HuH-7.5 (cell line): ENCODE results near the gene OR2J2.
"Not testable (repeated sequence)": the region's sequence is repeated elsewhere in the genome, so short reads cannot be mapped to it uniquely, and the experiment has no call there.

Experiments
- DNase-seq: peaks from one replicate; pipeline ENCODE4 v3.0.0; 2011; ENCODE audit warnings: low spot score

OR2J2 gene

DNA sequence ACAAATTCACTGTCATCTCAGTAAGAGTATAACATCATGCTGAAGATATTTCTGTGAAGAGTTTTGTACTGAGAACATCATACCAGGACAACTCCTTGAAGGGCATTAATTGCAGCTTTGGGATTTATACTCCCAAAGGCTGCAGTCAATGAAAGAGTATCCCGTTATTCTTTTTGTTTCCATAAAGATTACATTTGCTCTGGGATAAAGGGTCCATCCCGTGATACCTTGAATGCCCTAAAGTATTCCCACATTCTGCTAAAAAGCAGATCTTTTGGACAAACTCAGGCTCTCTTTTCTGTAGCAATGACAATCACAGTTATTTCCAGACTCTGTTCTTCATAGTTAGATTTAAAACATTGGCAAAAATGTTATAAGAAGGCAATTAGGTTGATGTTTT, at the start of gene OR2J2:
OR2J2 (plus strand) TSS at position 301 of the 400 bp plus-strand sequence. CDS start 2,729 bp downstream, outside the sequence.
- not testable (repeated sequence) for DNase-seq

DNA sequence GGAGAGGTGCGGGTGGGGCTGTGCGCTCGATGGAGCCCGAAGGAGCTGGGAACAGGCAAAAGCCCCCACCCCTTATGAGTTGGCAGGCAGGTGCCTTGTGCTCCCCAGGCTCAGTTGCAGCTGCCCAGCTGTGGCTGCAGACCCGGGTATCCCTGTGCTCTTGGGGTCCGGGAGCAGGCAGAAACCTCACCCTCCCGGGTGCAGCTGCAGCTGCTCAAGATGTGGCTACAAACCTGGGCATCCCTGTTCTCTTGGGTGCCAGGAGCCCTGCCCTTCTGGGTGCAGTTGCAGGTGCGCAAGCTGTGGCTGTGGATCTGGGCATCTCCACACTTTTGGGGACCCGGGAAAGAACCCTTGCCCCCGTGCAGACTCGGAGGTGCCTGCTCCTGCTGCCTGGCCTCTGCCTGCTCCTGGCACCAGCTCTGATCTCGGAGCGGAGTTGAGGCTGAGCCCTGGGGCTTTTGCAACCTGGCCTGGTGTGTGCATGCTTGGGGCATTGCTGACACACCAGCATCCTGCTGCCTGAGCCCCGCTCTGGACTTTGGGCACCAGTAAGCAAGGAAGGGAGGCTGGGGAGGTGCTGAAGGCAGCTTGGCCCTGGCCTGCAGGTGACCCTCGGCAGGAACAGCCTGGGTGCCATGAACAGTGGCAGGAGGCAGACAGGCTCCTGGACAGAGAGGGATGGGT, 41.2 kb upstream of the OR2J2 start:
- DNase-seq, result no peak

DNA sequence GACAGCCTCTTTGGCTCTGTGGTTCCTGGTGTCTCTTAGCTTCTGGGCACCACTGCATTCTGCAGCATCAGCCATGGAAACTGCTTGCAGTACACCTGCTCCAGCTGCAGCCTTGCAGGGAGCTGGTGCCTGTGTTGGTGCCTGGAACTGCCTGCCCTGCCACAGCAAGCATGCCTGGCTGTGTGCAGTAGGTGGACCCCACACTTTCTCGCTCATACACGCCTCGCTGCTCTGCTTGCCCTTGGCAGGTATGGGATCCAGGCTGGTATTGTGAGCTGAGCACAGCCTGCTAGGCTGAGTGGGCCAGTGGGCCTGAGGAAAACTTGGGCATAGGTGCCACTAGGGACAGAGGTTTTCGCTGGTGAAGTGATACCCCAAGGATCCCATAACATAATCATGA, 40.1 kb upstream of the OR2J2 start:
- no peak for DNase-seq

DNA sequence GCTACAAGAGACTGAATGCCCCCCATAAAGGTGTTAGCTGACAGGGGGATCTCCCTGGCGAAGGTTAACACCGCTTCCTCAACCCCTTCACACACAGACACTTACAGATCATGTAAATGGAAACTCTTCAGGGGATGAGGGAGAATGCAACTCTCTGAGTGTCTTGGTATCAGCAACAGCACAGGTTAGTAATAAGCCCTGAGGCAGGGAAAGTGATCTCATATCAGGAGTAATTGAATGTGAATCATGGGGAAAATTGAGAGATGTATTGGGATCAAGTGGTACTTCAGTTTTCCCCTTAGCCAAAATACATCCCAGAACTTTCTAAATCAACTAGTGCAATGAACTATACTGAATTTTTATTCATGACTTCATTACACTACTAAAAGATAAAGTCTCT, 39.0 kb upstream of the OR2J2 start:
- DNase-seq, result no peak

DNA sequence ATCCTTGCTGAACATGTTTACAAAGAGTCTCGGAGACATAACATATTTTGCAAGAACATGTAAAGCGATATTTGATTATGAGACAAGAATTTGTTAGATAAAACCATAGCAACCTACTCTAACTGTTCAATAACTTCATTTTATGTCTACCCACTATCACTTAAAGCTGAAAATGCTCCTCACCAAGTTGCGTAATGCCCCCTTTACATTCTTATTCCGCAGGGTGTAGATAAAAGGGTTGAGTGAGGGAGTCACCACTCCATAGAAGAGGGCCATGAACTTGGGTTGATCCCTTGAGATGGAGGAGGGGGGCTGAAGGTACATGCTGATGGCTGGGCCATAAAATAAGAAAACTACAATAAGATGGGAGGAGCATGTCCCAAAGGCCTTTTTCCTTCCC, 33.0 kb upstream of the OR2J2 start:
- DNase-seq, result no peak

DNA sequence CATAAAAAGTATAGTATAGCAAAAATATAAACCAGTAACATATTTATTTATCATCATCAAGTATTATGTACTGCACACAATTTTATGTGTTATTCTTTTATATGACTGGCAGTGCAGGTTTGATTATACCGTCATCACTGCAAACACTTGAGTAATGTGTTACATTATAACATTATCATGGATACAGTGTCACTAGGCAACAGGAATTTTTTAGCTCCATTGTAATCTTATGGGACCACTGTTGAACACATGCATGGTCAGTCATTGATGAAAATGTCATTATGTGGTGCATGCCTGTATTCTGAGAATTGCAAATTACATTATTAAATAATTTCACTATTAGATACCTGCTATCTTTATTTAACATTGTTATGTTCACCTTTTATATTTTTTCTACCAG, 29.1 kb upstream of the OR2J2 start:
- no peak for DNase-seq

DNA sequence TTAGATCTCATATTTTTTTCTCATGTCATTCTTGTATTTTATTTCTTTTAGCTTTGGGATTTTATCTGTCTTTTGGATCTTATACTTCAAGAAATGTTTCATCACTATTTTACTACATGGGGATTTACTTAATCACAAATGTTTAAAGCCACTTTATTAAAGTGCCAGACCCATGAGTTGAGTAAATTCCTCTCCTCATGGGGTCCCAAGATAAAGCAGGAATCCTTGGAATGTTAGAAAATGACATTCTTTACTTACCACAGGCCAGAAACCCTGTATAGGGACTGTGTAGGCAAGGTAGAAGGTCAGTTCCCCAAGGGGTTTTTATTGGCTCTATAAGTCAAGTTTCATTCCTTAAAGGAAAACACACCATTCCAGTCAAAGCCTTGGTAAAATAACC, 28.4 kb upstream of the OR2J2 start:
- no peak for DNase-seq

DNA sequence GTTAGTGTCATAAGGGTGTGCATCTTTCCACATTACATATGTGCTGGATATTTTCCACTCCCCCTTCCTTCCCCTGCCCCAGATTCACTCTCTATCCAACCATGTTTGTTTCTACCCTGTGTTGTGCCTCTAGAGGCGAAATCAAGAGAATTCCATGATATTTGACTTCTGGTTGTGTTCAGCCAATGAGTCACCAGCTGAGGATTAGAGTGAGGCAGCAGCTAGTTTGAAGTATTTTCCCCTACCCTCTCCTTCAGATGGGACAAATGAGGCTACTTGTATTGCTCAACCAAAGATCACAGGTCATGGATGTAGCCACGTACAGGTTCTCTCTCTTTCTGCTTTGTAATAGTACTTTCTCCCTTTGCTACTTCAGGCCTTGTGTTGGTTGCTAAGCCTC, 24.5 kb upstream of the OR2J2 start:
- DNase-seq, result no peak

DNA sequence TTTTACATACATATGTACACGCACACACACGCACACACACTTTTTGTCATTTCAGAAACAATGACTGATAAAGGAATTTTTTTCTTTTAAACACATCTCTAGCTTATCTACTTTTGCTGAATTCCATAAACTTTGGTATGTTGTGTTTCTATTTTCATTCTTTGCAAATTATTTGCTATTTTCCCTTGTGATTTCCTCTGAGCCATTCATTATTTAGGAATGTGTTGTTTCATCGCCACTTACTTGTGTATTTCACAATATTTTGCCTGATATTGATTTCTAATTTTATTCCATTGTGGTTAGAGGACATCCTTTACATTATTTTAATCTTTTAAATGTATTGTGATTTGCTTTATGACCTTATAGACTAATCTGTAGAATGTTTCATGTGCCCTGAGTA, 23.6 kb upstream of the OR2J2 start:
- DNase-seq, result no peak

DNA sequence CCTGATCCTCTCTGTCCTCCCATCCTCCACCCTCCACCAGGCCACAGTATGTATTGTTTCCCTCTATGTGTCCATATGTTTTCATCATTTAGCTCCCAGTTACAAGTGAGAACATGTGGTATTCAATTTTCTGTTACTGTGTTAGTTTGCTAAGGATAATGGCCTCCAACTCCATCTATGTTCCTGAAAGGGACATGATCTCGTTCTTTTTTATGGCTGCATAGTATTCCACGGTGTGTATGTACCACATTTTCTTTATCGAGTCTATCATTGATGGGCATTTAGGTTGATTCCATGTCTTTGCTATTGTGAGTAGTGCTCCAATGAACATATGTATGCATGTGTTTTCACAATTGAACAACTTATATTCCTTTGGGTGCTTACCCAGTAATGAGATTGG, 21.3 kb upstream of the OR2J2 start:
- DNase-seq, result not testable (repeated sequence)

DNA sequence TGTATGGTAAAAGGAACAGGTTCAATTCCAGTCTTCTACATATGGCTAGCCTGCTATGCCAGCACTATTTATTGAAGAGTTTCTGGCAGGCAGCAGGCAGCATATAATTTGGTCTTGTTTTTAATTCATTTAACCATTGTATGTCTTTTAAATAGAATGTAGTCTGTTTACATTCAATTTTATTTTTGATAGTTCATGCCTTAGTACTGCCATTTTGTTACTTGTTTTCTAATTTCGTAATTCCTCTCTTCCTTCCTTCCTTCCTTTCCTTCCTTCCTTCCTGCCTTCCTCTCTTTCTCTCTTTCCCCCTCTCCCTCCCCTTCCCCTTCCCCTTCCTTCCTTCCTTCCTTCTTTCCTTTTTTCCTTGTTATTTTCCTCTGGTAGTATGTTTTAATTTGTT, 17.6 kb upstream of the OR2J2 start:
- no peak for DNase-seq

DNA sequence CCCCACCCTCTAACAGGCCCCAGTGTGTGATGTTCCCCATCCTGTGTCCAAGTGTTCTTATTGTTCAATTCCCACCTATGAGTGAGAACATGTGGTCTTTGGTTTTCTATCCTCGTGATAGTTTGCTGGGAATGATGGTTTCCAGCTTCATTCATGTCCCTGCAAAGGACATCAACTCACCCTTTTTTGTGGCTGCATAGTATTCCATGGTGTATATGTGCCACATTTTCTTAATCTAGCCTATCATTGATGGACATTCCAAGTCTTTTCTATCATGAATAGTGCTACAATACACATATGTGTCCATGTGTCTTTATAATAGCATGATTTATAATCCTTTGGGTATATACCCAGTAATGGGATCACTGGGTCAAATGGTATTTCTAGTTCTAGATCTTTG, 15.5 kb upstream of the OR2J2 start:
- not testable (repeated sequence) for DNase-seq

DNA sequence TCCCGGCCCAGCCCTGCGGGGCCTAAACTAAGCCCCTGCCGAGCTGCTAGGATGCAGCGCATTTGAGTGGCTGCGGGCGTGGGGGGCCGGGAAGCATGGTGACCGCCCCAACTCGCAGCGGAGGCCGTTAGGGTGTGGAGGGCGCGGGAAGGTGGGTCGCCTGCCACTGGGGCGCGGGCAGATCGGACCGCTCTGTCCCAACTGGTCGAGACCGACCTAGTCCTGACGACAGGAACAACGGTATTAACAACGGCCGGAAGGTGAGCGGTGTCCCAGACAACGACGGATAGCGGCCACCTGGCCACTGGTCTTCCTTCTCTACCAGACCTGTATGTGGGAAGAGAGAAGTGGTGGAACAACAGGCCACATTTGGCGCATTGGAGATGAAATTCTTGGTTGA, 10.8 kb upstream of the OR2J2 start:
- DNase-seq, result not testable (repeated sequence)

DNA sequence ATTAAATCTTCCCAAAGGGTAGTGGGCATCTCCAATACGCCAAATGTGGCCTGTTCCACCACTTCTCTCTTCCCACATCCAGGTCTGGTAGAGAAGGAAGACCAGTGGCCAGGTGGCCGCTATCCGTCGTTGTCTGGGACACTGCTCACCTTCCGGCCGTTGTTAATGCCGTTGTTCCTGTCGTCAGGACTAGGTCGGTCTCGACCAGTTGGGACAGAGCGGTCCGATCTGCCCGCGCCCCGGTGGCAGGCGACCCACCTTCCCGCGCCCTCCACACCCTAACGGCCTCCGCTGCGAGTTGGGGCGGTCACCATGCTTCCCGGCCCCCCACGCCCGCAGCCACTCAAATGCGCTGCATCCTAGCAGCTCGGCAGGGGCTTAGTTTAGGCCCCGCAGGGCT, 5.1 kb upstream of the OR2J2 start:
- DNase-seq, result not testable (repeated sequence)

DNA sequence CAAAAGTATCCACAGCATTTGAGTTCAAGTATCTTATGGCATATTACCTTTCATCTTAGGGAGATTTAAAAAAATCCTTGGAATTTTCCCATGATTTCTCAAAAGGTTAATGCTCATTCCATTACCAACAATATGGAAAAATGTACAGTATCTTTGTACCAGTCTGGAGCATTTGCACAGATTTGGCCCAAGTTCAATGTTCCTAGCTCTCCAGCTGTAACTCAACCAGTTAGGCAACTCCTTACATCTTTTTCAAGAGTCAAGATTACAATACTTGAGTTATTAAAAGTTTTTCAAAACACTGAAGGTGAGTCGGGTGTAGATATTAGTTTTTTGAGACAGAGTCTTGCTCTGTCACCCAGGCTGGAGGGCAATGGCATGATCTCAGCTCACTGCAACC, 1.0 kb downstream of the OR2J2 start:
- no peak for DNase-seq

DNA sequence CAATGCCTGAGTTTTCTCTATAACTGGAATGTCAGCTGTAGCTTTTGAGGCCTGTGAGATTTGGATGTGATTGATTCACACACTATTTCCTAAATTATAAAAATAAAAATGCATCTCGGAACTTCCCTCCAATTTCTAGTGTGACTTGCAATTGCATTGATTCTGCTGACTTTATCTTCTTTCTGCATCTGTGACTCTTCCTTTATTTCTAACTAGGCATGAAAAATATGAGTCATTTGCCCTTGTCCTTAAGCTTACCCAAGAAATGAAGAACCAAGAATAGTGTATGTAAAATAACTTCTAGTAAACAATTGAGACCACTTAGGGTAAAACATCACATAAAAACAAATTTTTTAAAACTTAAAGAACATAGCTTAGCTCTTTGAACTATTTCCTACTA, 12.9 kb downstream of the OR2J2 start:
- DNase-seq, result no peak

DNA sequence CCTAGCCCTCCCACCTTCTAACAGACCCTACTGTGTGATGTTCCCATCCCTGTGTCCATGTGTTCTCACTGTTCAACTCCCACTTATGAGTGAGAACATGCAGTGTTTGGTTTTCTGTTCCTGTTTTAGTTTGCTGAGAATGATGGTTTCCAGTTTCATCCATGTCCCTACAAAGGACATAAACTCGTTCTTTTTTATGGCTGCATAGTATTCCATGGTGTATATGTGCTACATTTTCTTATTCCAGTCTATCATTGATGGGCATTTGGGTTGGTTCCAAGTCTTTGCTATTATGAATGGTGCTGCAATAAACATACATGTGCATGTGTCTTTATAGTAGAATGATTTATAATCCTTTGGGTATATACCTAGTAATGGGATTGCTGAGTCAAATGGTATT, 18.0 kb downstream of the OR2J2 start:
- not testable (repeated sequence) for DNase-seq

DNA sequence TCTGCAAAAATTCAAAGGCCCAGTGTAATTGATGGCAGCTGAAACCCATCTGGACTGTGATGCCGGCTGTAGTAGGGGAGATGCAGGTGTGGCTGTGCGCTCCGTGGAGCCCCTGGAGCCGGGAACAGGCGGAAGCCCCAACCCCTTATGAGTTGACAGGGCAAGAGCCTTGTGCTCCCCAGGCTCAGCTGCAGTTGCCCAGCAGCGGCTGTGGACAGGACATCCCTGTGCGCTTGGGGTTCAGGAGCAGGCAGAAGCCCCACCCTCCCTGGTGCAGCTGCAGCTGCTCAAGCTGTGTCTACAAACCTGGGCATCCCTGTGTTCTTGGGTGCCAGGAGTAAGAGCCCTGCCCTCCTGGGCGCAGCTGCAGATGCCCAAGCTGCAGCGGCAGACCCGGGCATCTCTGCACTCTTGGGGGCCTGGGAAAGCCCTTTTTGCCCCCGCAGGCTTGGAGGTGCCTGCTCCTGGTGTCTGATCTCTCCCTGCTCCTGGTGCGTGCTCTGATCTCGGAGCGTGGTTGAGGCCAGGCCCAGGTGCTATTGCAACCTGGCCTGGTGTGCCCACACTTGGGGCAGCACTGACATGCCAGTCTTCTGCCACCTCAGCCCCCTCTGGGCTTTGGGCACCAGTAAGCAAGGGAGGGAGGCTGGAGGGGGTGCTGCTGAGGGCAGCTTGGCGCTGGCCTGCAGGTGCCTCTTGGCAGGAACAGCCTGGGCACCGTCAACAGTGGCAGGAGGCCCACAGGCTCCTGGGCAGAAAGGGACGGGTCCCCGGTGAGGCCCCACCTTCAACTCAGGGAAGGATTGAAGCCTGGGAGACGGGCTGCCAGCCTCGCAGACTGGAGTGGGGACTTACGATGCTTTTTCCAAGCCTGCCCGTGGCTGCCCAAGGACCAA, 30.3 kb downstream of the OR2J2 start:
- DNase-seq, result no peak

DNA sequence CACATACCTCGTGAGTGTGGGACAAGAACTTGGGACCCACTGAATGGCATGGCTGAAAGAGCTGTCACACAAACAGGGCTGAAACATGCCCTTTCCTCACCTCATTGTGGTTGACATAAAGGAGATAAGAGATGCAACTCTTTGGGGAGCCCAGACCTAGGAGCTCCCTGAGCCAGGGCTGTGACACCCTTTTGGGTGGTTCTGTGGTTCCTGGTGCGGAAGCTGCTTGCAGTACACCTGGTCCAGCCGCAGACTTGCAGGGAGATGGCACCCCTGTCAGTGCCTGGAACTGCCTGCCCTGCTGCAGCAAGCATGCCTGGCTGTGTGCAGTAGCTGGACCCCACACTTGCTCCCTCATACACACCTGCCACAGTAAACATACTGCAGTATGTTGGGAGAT, 31.3 kb downstream of the OR2J2 start:
- no peak for DNase-seq

DNA sequence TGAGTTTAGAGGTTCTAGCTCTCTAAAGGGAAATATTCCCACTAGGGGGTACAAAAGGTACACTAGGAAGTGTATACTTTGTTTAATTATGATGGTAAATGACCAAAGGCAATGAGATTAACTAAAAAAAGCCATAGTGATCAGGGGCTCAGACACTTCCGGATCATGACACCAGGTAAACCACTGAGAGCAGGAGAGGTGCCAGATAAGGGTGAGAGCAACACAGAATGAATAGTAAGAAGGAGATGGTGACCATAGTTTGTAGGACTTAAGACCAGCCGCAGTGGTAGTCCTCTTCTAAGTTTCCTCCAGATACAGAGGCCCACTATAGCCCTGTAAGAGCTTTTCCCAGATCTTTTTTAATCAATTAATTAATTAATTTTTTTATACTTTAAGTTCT, 40.8 kb downstream of the OR2J2 start:
- no peak for DNase-seq

DNA sequence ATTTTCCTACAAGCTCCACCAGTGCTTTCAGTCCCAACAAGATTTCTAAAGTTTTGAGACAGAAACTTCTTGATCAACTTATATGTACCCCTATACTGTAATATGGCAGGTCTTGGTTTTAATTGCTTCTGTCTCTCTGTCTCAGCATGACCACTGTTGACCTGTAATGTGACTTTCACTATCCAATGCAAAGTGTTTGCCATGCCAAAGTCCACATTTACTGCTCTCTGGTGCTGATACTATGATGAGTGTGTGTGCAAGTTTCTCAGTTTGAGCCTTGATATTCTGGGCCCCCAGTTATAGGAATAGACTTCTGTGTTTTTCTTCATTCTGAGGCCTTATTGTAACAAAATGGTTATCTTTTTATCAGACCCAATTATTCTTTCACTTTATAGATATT, 45.8 kb downstream of the OR2J2 start:
- DNase-seq, result peak; percentile 11

DNA sequence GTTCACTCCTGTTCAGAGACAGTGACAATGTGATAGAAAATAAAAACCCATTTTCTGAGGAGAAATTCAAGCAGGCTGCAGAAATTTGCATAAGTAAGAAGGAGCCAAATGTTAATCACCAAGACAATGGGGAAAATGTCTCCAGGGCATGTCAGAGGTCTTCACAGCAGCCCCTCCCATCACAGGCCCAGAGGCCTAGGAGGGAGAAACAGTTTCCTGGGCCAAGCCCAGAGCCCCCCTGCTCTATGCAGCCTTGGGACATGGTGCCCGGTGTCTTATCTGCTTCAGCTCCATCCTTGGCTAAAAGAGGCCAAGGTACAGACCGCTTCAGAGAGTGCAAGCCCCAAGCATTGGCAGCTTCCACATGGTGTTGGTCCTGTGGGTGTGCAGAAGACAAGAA, 46.5 kb downstream of the OR2J2 start:
- DNase-seq, result not testable (repeated sequence)

DNA sequence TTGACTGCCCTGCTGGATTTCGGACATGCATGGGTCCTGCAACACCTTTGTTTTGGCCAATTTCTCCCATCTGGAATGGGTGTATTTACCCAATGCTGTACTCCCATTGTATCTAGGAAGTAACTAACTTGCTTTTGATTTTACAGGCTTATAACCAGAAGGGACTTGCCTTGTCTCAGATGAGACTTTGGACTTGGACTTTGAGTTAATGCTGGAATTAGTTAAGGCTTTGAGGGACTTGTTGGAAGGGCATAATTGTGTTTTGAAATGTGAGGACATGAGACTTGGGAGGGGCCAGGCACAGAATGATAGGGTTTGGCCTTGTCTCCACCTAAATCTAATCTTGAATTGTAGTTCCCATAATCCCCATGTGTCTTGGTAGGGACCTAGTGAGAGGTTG, 47.3 kb downstream of the OR2J2 start:
- not testable (repeated sequence) for DNase-seq
